Left renal cortex interstitium (tissue), 4 donors: Measurements from ENCODE around the gene PALMD. TPM values are rescaled to one million over a fixed set of nuclear protein-coding genes. Genes with fewer than 3 reads are reported as not detected.

ENCODE experiments used
- DNase-seq, 4 donors: peaks; one replicate each; pipeline ENCODE4 v3.0.0-alpha.2; 2013; ENCODE audit warnings: low read depth in 4 of 4, low spot score in 2 of 4, missing footprints in 1 of 4
- polyA plus RNA-seq, 4 donors: library from polyadenylated mRNA; unstranded; fragments of 120-200 nt; gene quantifications; one replicate each; pipeline ENCODE4 v1.2.1, GENCODE V29; 2013; ENCODE audit not compliant: insufficient read length in 4 of 4

PALMD gene
- polyA plus RNA-seq, 4 donors, result 2.2 to 3.4 (median 2.3) TPM

- no peak for DNase-seq
These were observed 36.4 kb downstream of the PALMD start for GRCh38 chr1:99682291-99682751.

GRCh38 chr1:99685516-99686180 is 39.7 kb downstream of the PALMD start:
- peak in 1 of 4 donors; percentile 40 for DNase-seq

GRCh38 chr1:99691175-99691574 is 45.3 kb downstream of the PALMD start:
- no peak for DNase-seq

GRCh38 chr1:99696616-99697015 is 50.7 kb downstream of the PALMD start:
- no peak for DNase-seq

- no peak for DNase-seq
These were observed 51.7 kb downstream of the PALMD start for GRCh38 chr1:99697580-99697979.

- no peak for DNase-seq
These were observed 54.1 kb downstream of the PALMD start for GRCh38 chr1:99700020-99700419.

GRCh38 chr1:99702221-99702620 is 56.3 kb downstream of the PALMD start:
- no peak for DNase-seq

GRCh38 chr1:99704356-99704816 is 58.5 kb downstream of the PALMD start:
- no peak for DNase-seq

GRCh38 chr1:99705385-99705784 is 59.5 kb downstream of the PALMD start:
- no peak for DNase-seq

- DNase-seq, result peak in 3 of 4 donors; percentile 13 to 57 (median 37)
These were observed 61.7 kb downstream of the PALMD start for GRCh38 chr1:99707535-99708142.

- no peak for DNase-seq
These were observed 65.1 kb downstream of the PALMD start for GRCh38 chr1:99710994-99711393.

- no peak for DNase-seq
These were observed 67.1 kb downstream of the PALMD start for GRCh38 chr1:99713006-99713405.

- no peak for DNase-seq
These were observed 71.1 kb downstream of the PALMD start for GRCh38 chr1:99717005-99717404.

- DNase-seq, result no peak
These were observed 77.3 kb downstream of the PALMD start for GRCh38 chr1:99723251-99723650.

GRCh38 chr1:99725996-99726395 is 80.1 kb downstream of the PALMD start:
- no peak for DNase-seq

- DNase-seq, result no peak
These were observed 80.5 kb downstream of the PALMD start for GRCh38 chr1:99726407-99726806.

GRCh38 chr1:99726818-99727217 is 80.9 kb downstream of the PALMD start:
- DNase-seq, result no peak

GRCh38 chr1:99727575-99728185 is 81.8 kb downstream of the PALMD start:
- DNase-seq, result no peak

GRCh38 chr1:99728494-99729235 is 82.8 kb downstream of the PALMD start:
- DNase-seq, result no peak

- DNase-seq, result no peak
These were observed 85.5 kb downstream of the PALMD start for GRCh38 chr1:99731384-99731783.

GRCh38 chr1:99735852-99736251 is 89.9 kb downstream of the PALMD start:
- DNase-seq, result no peak
